RWPE1 (cell line): Measurements from ENCODE around the gene DESI2.
"Not testable (repeated sequence)": the region's sequence is repeated elsewhere in the genome, so short reads cannot be mapped to it uniquely, and the experiment has no call there.

Experiments
- CTCF ChIA-PET: fragments of 350-600 bp; sonication (Branson Sonifier 250); formaldehyde crosslinking; extraction: SDS; loops from one replicate; lab custom pipeline; 2021; lab: Yijun Ruan, JAX
- POLR2A ChIA-PET: fragments of 400-600 bp; formaldehyde crosslinking; extraction: SDS; loops from one replicate; lab custom pipeline; 2020; ENCODE audit warnings: antibody characterized with exemption; ENCODE audit not compliant: low non-redundant PET; lab: Yijun Ruan, JAX
- DNase-seq: peaks from one replicate; pipeline ENCODE4 v3.0.0; 2012; ENCODE audit warnings: low spot score
- H3K27ac ChIP-seq: fragments of 450-650 bp; 2 replicates; pipeline ENCODE4 v1.5.1; 2017
- TF ChIP-seq, protein P1 (sequence below): fragments of 450-650 bp; conservative IDR thresholded peaks from 2 replicates; pipeline ENCODE4 v1.5.1; 2017; ENCODE audit warnings: low read depth, mild to moderate bottlenecking

DESI2 gene

DNA sequence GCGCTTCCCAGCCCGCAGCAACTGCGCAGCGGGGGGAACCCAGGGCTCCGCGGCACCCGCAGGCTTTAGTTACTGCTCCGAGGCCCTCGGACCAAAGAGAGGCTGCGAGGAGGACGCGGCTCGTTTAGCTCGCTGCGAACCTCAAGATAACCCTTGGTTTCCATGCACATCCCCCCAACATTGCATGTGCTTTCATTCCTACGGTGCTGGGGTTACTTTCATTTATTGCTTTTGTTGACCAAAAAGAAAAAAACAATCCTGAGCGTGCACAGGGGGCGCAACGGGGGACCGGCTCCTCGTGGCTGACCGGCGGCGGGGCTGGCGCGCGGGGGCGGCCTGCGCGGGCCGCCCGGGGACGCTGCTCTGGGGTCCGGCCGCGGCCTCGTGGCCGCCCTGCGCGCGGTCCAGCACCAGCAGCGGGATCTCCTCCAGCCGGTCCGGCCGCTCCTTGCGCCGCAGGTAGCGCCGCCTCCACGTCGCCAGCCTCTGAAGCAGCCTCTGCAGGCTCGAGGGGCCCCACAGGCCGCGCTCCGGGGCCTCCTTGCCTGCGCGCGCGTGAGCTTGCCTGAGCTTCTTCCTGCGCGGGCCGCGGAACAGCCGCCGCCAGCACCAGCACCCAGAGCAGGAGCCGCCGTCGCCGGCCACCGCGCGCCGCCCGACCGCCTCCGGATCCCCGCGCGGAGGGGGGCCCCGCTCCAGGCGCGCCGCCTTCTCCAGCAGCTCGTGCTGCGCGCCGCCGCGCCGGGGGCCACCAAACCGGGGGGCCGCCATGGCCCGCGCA is 77.4 kb downstream of the DESI2 start:
- TF ChIP-seq, protein P1, sequence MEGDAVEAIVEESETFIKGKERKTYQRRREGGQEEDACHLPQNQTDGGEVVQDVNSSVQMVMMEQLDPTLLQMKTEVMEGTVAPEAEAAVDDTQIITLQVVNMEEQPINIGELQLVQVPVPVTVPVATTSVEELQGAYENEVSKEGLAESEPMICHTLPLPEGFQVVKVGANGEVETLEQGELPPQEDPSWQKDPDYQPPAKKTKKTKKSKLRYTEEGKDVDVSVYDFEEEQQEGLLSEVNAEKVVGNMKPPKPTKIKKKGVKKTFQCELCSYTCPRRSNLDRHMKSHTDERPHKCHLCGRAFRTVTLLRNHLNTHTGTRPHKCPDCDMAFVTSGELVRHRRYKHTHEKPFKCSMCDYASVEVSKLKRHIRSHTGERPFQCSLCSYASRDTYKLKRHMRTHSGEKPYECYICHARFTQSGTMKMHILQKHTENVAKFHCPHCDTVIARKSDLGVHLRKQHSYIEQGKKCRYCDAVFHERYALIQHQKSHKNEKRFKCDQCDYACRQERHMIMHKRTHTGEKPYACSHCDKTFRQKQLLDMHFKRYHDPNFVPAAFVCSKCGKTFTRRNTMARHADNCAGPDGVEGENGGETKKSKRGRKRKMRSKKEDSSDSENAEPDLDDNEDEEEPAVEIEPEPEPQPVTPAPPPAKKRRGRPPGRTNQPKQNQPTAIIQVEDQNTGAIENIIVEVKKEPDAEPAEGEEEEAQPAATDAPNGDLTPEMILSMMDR, result 0 out of 2 replicates have a peak, but pooled peaks have one; percentile 7
- H3K27ac ChIP-seq, result peak overlapping the region; percentile 17; the same call in 1 of the 2 replicates
- CTCF ChIA-PET, result interaction anchor here (0.7 to 1.6 kb wide), 5 partner anchors 9 to 1762 kb away, joined by 3 to 5 read pairs (median 3); no protein-coding TSS in a partner anchor
- DNase-seq, result peak; percentile 20
- POLR2A ChIA-PET, result no interaction called here

DNA sequence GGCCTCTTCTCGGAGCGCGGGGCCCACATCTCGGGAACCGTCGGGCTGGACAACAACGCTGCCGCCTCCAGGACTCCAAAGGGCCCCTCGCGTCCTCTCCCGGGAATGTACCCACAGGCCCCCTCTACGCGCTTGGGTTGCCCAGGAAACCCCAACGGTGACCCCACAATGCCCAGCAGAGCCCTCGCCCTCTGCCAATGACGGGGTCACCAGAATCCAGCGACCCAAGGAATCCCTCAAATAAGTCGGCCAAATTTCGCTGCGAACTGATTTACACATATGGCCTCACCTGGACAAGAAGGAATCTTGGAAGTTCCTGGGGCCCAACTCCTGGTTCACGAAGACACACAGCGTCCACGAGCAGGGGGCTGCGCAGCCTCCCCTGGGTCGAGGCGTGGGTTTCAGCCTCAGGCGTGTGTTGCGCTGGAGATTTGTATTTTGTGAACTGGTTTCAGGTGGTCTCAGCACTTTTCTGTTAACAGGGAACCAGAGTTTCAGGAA is 78.1 kb downstream of the DESI2 start:
- CTCF ChIA-PET, result interaction anchor here (1.0 kb wide), 1 partner anchor 47 kb away, joined by 4 read pairs; no protein-coding TSS in a partner anchor
- no peak for DNase-seq
- H3K27ac ChIP-seq, result no peak overlapping the region; the same call in 1 of the 2 replicates
- POLR2A ChIA-PET, result no interaction called here
- TF ChIP-seq, protein P1, result no peak

DNA sequence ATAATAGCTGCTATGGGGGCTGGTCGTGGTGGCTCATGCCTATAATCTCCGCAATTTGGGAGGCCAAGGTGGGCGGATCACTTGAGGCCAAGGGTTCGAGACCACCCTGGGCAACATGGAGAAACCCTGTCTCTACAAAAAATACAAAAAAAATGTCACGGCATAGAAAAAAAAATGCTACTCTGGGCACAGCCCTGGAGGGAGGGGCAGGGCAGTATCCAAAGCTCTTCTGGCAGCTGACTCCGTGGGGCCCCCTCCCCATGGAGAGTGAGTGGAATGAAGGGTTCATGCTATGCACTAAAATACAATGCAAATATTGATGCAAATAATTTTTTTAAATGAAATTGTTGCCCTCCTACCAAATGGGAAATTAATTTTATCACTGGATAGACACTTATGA is 78.7 kb downstream of the DESI2 start:
- CTCF ChIA-PET, result interaction anchor here (0.7 kb wide), 1 partner anchor 42 kb away, joined by 4 read pairs; no protein-coding TSS in a partner anchor
- POLR2A ChIA-PET, result no interaction called here
- TF ChIP-seq, protein P1, result no peak
- no peak overlapping the region for H3K27ac ChIP-seq
- DNase-seq, result no peak

DNA sequence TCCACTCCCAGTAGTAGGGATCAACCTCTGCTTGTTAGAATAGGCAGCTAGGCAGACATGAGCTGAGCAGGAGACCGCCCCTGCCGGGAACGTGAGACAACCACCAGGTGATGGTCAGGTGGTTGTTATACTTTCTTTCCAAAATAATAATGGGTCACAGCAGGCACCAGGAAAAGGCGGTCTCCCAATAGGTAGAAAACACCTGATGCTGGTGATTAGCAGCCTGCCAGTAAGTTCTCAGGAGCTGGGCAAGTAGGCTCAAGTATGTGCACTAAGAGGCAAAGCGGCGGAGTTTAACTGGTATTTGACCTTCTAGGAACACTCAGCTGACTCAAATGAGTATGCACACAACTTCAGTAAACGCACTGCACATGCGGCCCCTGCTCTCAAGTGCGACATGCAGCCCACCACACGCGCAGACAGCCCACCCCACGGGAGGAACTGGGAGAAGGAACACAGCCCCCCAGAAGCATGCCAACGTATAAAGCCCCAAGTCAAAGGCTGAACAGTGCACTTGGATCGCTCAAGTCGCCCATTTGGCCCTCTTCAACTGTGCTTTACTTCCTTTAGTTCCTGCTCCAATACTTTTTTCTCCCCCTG is 80.0 kb downstream of the DESI2 start:
- TF ChIP-seq, protein P1, result no peak
- ChIA-PET POLR2A (no interaction called here), CTCF (no interaction called here)
- DNase-seq, result no peak
- H3K27ac ChIP-seq, result no peak overlapping the region

DNA sequence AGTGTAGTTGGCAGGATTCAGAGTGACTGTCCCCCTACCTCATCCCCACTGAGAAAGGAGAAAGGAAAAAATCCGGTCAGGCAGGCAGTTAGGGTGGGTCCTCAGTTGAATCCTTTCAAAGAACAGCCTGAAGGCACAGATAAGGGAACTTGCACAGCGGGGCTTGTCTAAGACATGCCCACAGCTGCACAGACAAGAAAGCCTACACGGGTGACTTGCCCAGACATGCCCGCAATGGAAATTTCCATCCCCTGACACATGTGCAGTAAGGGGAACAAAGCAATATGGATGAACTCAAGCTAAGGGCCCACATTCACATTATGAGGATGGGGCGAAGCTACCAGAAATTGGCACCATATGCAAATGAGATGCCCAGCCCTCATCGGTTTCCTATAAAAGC is 82.5 kb downstream of the DESI2 start:
- DNase-seq, result no peak
- ChIA-PET POLR2A (no interaction called here), CTCF (no interaction called here)
- peak overlapping the region; percentile 66 for H3K27ac ChIP-seq
- TF ChIP-seq, protein P1, result no peak

DNA sequence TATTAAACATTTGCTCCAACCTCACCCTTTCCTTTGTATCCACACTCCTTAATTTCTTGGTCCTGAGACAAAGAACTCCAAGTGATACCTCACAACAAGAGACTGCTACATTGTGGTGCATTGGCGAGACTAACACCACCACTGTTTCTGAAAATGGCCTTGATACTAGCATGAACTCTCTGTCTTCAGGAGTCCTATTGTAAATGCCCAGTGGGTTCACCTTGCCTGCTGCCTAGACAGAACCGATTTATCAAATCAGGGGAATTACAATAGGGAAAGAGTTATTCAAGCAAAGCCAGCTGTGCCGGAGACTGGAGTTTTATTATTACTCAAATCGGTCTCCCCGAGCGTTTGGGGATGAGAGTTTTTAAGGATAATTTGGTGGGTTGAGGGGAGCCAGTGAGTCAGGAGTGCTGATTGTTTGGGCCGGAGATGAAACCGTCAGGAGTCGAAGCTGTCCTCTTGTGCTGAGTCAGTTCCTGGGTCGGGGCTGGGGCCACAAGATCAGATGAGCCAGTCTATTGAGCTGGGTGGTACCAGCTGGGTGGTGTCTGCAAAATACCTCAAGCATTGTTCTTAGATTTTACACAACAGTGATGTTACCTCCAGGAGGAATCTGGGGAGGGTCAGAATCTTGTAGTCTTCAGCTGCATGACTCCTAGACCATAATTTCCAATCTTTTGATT is 83.1 kb downstream of the DESI2 start:
- DNase-seq, result no peak
- H3K27ac ChIP-seq, result no peak overlapping the region
- ChIA-PET POLR2A (no interaction called here), CTCF (no interaction called here)
- TF ChIP-seq, protein P1, result no peak

DNA sequence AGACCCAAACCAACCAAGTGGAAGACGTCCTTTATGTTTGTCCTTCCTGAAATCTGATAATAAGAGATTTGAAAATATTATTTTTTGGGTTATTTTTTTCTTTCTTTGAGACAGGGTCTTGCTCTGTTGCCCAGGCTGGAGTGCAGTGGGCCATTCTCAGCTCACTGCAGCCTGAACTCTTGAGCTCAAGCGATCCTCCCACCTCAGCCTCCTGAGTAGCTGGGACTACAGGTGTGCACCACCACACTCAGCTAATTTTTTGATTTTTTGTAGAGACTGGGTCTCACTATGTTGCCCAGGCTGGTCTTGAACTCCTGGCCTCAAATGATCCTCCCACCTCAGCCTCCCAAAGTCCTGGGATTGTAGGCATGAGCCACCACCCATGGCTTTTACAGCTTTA is 86.2 kb downstream of the DESI2 start:
- POLR2A ChIA-PET, result not testable (repeated sequence)

DNA sequence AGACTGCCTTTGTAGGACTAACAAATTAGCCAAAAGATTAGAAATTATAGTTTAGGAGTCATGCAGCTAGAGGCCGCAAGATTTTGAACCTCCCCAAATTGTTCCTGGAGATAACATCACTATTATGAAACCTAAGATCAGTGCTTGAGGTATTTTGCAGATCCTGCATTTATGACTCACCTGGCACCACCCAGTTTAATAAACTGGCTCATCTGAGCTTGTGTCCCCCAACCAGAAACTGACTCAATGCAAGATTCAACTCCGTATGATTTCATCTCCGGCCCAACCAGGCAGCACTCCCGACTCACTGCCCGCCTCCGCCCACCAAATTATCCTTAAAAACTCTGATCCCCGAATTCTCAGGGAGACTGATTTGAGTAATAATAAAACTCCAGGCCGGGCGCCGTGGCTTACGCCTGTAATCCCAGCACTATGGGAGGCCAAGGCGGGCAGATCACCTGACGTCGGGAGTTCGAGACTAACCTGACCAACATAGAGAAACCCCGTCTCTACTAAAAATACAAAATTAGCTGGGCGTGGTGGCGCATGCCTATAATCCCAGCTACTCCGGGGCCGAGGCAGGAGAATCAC is 87.2 kb downstream of the DESI2 start:
- CTCF ChIA-PET, result interaction anchor here (0.6 to 1.3 kb wide), 2 partner anchors 10 to 1995 kb away, joined by 3 read pairs; no protein-coding TSS in a partner anchor
- H3K27ac ChIP-seq, result peak overlapping the region; percentile 71
- POLR2A ChIA-PET, result not testable (repeated sequence)
- DNase-seq, result peak; percentile 69

More for the DNA sequence above, 86.2 kb downstream of the DESI2 start:
- DNase-seq, H3K27ac ChIP-seq: not testable (repeated sequence)
- CTCF ChIA-PET, result interaction anchor here (0.6 to 1.3 kb wide), 2 partner anchors 9 to 303 kb away, joined by 3 read pairs; no protein-coding TSS in a partner anchor
